IPS DF 19.7 (cell line): ENCODE measurements around the gene PDE4B.

Experiments used
- DNase-seq: peaks from one replicate; pipeline ENCODE4 v3.0.0-alpha.2; 2013; ENCODE audit warnings: low read depth, low spot score

The PDE4B gene

DNA sequence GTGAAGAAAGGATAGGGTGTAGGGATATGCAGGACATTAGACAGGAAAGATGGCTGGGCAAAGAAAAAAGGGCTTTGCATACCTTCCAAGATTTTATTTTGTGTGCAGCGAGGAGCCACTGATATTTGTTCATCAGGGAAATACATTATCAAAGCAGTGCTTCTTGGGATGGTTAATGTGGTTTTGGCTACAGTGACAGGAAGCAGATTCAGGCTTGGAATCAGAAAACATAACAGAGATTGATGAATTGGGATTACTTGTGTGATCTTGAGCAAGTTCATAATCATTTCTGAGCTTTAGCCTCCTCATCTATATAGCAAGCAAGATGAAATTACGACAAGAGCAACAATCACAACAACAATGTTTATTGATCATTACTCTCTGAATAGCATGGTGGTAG lies 492.1 kb downstream of the PDE4B start:
- DNase-seq: no peak

- no peak for DNase-seq
Measured at GRCh38 chr1:66285618-66286270, 493.0 kb downstream of the PDE4B start.

DNA sequence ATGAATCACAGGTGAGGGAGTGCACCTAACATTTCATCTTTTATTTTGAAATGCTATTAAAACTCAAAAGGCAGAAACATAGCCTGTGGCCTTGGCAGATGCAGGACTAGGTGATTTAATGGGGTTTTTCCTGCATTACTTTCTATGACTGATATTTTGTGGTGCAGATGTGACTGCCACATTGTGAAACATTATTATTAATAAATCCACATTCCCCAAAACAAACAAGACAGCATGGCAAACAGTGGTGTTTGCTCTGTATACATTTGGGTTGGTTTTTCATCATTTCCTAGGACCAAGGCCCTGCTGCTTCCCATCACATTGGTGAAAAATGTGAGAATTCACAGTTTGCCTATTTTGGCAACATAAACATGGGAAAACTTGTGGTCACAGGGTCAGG lies 493.6 kb downstream of the PDE4B start:
- DNase-seq: no peak

GRCh38 chr1:66288048-66288447 lies 495.4 kb downstream of the PDE4B start:
- DNase-seq: no peak

GRCh38 chr1:66290761-66291530 lies 498.3 kb downstream of the PDE4B start:
- no peak for DNase-seq

GRCh38 chr1:66291531-66291864 lies 498.8 kb downstream of the PDE4B start:
- no peak for DNase-seq

DNA sequence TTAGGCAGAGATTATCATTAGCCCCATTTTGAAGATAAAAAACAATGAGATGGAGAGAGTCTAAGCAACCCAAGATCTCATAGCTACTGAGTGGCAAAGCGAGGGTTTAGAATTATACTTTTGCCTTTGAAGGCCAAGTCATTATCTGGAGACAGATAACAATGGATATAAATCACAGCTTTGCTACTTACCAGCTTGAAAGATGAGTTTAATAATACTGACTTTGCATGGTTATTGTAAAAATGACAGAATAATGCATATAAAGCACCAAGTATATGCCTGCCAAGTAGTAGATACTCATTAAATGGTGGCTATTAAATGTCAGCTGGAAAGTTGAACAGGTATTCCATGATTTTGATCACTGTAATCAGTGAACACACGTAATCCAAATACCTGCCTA lies 499.6 kb downstream of the PDE4B start:
- no peak for DNase-seq

- DNase-seq: no peak
Measured at GRCh38 chr1:66292944-66293343, 500.2 kb downstream of the PDE4B start.

DNA sequence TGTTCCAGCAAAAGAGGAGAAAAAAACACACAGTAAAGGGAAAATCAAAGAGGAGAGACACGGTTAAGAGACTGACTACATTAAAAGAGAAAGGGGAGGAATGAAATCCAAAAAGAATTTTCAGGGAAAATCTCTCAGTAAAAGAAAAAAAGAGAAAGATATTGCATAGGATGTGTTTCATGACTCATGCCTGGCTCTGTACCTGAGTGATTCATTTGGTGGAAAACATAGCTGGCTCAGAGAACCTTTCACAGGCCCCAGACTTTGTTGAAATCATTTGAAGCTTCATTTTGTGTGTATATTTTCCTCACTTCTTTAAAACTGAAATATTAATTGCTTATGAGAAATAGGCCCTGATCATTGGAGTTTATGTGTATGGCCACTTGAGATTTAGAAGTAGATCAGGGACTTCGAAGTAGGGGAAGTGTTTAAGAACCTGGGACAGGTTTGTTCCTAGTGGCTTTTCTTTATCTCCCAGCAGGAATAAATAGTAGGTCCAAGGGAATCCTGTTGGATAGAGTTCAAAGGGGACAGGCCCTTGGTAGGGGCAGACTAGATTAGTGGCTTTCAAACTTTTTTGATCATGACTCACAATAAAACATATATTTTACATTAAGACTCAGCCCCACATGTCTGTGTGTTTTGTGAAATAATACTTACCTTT lies 502.1 kb downstream of the PDE4B start:
- no peak for DNase-seq

DNA sequence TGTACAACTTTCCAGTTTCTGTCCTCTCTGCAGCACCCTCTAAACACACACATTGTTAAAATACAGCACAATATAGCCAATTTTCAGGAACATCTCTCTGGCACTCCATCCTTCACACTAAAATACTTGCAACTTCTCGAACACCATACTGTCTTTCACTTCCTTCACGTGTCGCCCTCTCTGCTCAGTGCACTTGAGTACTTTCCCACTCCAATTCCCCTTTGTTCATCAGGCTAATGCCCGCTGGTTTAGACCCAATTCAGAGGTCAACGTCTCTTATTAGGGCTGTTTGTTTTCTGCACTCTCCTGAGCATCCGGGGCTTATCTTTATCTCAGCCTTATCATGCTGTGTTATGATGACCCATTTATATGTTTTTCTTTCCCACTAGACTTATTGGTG lies 503.1 kb downstream of the PDE4B start:
- no peak for DNase-seq

GRCh38 chr1:66296370-66296769 lies 503.7 kb downstream of the PDE4B start:
- DNase-seq: no peak

DNA sequence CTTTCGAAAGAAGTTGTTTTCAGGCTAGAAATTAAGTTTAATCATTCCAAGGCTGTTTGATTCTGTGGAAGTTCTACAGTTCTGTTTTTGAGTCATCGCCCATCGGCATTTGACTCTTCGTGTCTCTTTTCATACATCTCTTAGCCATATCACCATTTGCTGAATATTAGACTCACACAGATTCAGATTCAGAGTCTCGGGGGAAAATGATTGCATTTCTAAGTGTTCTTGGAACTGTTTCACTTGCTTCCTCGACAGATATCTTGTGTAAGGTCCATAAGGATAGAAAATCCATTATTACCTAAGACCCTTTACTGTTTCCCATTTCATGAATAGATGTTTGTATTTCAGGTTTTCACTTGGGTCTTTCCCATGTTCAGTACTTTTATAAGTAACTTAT lies 504.3 kb downstream of the PDE4B start:
- no peak for DNase-seq

GRCh38 chr1:66298464-66298863 lies 505.8 kb downstream of the PDE4B start:
- no peak for DNase-seq

DNA sequence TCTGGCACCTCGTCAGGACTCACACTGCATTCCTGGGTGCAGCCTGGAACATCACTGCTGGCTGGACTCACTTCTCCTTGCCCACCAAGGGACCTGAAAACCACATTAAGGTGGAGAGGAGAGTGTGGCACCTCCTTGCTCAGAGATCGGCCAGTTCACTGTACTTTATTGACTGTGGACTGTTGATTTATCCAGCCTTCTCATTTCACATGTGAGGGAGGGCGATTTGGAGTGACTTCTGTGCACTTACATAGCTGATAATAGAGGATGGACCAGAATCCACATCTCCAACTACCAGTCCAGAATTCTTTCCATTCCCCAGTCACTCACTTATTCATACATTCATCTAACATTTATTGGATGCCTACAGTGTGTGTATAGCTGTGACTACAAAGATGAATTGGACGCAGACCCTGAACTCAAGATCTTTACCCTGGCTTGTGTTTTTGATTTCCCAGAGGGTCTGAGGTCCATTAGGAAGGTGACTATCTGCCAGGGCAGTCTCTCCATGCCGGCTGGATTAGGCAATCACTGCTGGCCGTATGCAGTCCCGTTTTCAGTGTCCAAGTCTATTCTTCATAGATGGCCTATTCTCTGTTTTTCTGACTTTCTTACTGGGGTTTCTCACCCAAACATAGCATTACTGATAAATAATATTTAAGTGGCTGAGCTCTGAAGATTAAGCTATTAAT lies 507.7 kb downstream of the PDE4B start:
- no peak for DNase-seq

DNA sequence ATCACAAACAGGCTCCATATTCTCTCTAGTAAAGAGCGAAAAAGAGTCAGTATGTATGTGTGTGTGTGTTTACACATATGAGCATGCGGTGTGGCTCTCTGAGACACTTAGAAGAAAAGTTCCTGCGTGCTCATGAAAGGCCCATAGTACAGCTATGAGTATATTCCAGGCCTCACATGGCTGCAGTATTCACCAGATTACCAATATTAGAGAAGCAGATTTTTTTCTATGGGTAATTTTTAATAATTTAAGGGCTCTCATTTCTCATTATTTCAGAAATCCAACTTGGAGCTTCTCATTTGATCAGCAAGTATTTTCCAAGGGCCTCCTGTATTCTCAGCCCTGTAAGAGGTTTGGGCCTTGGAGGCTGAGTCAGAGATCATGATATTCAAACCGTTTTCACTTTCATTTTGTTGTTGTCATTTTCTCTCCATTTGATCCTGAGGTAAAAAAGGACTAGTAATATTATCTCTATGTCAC lies 508.3 kb downstream of the PDE4B start:
- no peak for DNase-seq

GRCh38 chr1:66302184-66302742 lies 509.6 kb downstream of the PDE4B start:
- DNase-seq: no peak

GRCh38 chr1:66302815-66303214 lies 510.1 kb downstream of the PDE4B start:
- no peak for DNase-seq

- no peak for DNase-seq
Measured at GRCh38 chr1:66303646-66304045, 511.0 kb downstream of the PDE4B start.

- DNase-seq: no peak
Measured at GRCh38 chr1:66304128-66304527, 511.4 kb downstream of the PDE4B start.

- DNase-seq: no peak
Measured at GRCh38 chr1:66305927-66306326, 513.2 kb downstream of the PDE4B start.

DNA sequence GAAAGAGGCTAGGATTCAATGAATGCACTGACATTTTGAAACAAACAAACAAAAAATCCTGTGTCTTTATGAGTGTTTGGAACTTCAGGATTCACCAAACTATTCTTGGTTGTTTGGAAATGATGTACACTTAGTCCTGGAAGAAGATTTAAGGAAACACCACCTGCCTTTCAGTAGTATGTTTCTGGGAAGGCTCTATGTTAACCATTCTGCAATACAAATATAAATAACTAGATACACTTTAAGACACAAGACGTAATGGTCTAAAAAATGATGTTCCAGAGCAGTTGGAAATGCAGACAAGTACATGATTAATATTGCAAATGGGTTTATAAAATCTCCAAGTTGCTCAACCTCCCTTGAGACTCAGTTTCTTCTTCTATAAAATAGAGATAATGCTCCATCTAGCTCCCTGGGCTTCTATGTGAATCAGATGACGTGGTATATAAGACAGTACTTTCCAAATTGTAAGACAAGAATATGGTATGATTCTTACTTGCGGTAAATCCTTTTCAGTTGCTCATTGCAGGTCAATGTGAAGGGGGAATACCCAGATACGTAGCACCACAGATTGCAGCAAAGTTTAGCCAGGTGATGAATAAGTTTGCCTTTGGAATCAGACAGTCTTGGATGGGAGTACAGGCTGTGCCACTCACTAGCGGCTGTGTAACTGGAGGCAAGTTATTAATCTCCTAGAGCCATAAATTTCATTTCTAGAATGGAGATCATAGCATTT lies 516.5 kb downstream of the PDE4B start:
- no peak for DNase-seq
